Heart left ventricle (tissue), 16 donors: ENCODE data around the gene EFEMP2. TPM values are rescaled to one million over a fixed set of nuclear protein-coding genes. Genes with fewer than 3 reads are reported as not detected.

Source experiments
- ATAC-seq, 4 donors: fragments of 200-7000 bp; cut with Tn5 transposase; one replicate each; pipeline ENCODE4 v1.9.1; 2020 to 2022; ENCODE audit warnings: moderate library complexity in 4 of 4, mild to moderate bottlenecking in 3 of 4, moderate number of reproducible peaks in 1 of 4
- DNase-seq, 5 donors: peaks; one replicate each; pipeline ENCODE4 v3.0.0-alpha.2; 2020
- H3K27ac ChIP-seq, 12 donors: fragments of 200-600 bp; sonication (generic) in 4 of 12; one replicate each; pipeline versions ENCODE4 v1.5.0 to v1.8.0; 2016 to 2022; ENCODE audit warnings: mild to moderate bottlenecking in 2 of 12
- H3K27me3 ChIP-seq, 9 donors: fragments of 200-600 bp; sonication (generic) in 2 of 9; one replicate each; pipeline versions ENCODE4 v1.5.1 to v1.8.0; 2016 to 2022; ENCODE audit warnings: mild to moderate bottlenecking in 3 of 9
- H3K36me3 ChIP-seq, 9 donors: fragments of 200-600 bp; sonication (generic) in 2 of 9; one replicate each; pipeline versions ENCODE4 v1.5.0 to v1.8.0; 2018 to 2022; ENCODE audit warnings: mild to moderate bottlenecking in 2 of 9
- H3K4me1 ChIP-seq, 12 donors: fragments of 200-600 bp; sonication (generic) in 4 of 12; one replicate each; pipeline versions ENCODE4 v1.5.0 to v1.8.0; 2016 to 2022; ENCODE audit warnings: mild to moderate bottlenecking in 3 of 12
- H3K4me3 ChIP-seq, 12 donors: fragments of 200-600 bp; sonication (generic) in 4 of 12; one replicate each; pipeline versions ENCODE4 v1.5.0 to v1.8.0; 2017 to 2022; ENCODE audit warnings: mild to moderate bottlenecking in 9 of 12, moderate library complexity in 4 of 12
- H3K9me3 ChIP-seq, 12 donors: fragments of 200-600 bp; sonication (generic) in 4 of 12; one replicate each; pipeline versions ENCODE4 v1.5.0 to v1.8.0; 2016 to 2022; ENCODE audit warnings: mild to moderate bottlenecking in 1 of 12
- POLR2A ChIP-seq, 2 donors: fragments of 450-650 bp; IDR thresholded peaks; one replicate each; pipeline ENCODE4 v1.6.1; 2017; ENCODE audit warnings: antibody characterized with exemption in 2 of 2, mild to moderate bottlenecking in 2 of 2, moderate library complexity in 2 of 2
- WGBS, 4 donors: extraction: QIAGEN DNeasy Blood & Tissue Kit in 2 of 4; methylation state at CpG; one replicate each; pipeline versions ENCODE4 v1.1.5 to v1.1.7; 2013 to 2018; 5-methylcytosine and 5-hydroxymethylcytosine counted together
- intact Hi-C, 10 donors: fragments of 100-400 bp; cut with DNase I; formaldehyde crosslinking; loops; one replicate each; pipeline versions ENCODE4 v1.11.1 to v1.14.2; 2022
- polyA plus RNA-seq, 2 donors: library from polyadenylated mRNA; stranded (reverse); fragments of 200-250 nt; gene quantifications; one replicate each; pipeline ENCODE4 v1.2.3, GENCODE V29; 2013
- total RNA-seq, 9 donors: library from RNA; depleted of rRNA in 2 of 9; stranded (reverse); fragments of >200 nt in 2 of 9; fragmentation: NEBNext Ultra II Directional in 3 of 9; extraction: Animal tissue kit (Norgen Biotek cat#: 25700) in 3 of 9; gene quantifications; one replicate each; pipeline versions ENCODE4 v1.1.0 to v1.2.4, GENCODE V29; 2016 to 2023
- TF ChIP-seq, protein P1 (sequence below), 12 donors: fragments of 200-600 bp; sonication (generic) in 4 of 12; IDR thresholded peaks; one replicate each; pipeline versions ENCODE4 v1.5.0 to v1.8.0; 2018 to 2022; ENCODE audit warnings: antibody characterized with exemption in 12 of 12, mild to moderate bottlenecking in 5 of 12
- donor health status: ischemic (EF 13 %, LVEDD 7.1; RV severe dilation, severe dysfunction).
- donor health status: healthy with polysubstance abuse.
- donor health status: DM: no; HTN: yes; CAD: no.
- donor health status: DM: no; HTN: no; CAD: no.
- donor health status: ischemic (EF 25% LVEDD 6.9; RV normal size, moderate dysfunction).
- donor health status: ischemic (EF 25% LVEDD 5.7; RV mildly dilated, moderate dysfunction).
- donor health status: healthy.
- donor health status: DM: yes; HTN: yes; CAD: no.
- donor health status: ischemic (EF 35%, LVEDD 5.7; RV mildly dilated, moderate dysfunction).
- donor health status: nonischemic (EF 11% LVEDD 7.7; RV severe dilation, severe dysfunction).
- donor health status: DM: yes; HTN: yes; CAD: no.
- donor health status: PGD.
- donor health status: ischemic (EF 29% LVEDD 5.4; RV normal size, mild dysfunction).
- donor health status: nonischemic (EF 23%, LVEDD 6.1; RV moderate dilation, normal function).

Gene EFEMP2
- total and polyA plus RNA-seq, 11 donors, result 43.6 to 123 (median 88.4) TPM

DNA sequence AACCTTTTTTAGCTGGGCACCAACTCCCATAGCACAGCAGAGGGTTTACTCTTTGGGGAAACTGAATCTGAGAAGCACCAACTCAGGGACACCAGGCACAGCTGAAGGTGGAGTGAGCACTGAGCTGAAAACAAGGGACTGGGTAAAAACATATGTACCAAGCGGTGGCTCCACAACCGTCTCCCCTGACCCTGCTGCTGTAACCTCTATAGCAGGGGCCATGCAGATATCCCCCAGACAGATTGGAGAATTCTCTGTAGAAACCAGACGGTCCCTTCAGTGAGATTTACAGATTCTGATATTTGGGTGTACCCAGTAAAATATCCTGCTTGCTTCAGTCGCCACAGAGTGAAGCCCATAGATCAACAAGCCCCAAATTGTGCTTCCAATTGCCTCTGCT lies 43.1 kb downstream of the EFEMP2 start:
- no peak overlapping the region for H3K27ac ChIP-seq
- H3K4me1 ChIP-seq, result peaks cover 0 to 15% (median 7%) of the 10 kb centered on the region in 12 donors
- intact Hi-C loops, result no loop called here
- TF ChIP-seq, protein P1, sequence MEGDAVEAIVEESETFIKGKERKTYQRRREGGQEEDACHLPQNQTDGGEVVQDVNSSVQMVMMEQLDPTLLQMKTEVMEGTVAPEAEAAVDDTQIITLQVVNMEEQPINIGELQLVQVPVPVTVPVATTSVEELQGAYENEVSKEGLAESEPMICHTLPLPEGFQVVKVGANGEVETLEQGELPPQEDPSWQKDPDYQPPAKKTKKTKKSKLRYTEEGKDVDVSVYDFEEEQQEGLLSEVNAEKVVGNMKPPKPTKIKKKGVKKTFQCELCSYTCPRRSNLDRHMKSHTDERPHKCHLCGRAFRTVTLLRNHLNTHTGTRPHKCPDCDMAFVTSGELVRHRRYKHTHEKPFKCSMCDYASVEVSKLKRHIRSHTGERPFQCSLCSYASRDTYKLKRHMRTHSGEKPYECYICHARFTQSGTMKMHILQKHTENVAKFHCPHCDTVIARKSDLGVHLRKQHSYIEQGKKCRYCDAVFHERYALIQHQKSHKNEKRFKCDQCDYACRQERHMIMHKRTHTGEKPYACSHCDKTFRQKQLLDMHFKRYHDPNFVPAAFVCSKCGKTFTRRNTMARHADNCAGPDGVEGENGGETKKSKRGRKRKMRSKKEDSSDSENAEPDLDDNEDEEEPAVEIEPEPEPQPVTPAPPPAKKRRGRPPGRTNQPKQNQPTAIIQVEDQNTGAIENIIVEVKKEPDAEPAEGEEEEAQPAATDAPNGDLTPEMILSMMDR (IDR thresholded peaks at IDR 0.05), result no peak
- no peak for TF ChIP-seq POLR2A (IDR thresholded peaks at IDR 0.05)
- H3K9me3 ChIP-seq, result no peaks in the 10 kb centered on the region
- WGBS, 4 donors, result 48 to 63% (median 55%) methylated on average over 4 of the region's 4 CpGs
- no peak overlapping the region for H3K4me3 ChIP-seq
- ATAC-seq (no peak), DNase-seq (no peak)
- no peaks in the 10 kb centered on the region for H3K27me3 ChIP-seq
- H3K36me3 ChIP-seq, result no peaks in the 10 kb centered on the region

DNA sequence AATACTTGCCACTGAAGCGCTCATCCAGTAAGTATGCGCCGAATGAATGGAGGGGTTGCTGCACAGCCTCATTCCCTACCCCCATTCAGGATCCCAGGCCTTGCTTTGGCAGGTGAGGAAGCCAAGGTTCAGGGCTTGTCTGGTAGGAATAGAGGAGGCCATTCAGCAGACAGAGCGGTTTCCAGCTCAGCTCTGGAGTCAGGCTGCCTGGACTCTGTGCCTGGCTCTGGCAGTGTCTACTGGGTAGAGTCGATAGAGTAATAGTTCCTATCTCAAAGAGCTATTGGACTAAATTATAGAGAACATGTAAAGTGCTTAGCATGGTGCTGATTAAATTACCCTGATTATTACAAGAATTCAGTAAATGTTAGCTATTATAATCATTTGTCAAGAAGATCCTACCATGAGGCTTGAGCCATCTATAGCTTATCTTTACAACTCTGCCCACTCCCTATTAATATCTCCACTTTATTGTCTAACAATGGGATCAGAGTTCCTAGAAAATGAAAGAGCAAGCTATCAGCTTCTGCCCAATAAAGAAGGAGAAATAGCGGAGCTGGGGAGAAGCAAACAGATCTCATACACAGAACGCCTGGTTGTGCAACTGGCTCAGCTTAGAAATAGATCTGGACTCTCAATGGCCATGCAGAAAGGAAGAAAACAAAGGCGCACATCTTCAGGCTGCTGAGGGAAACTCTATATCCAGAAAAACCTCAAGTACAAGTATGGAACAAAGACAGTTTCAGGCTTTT lies 45.4 kb downstream of the EFEMP2 start:
- WGBS, 4 donors, result 87 to 90% (median 89%) methylated on average over 8 of the region's 8 CpGs
- no peak for DNase-seq

DNA sequence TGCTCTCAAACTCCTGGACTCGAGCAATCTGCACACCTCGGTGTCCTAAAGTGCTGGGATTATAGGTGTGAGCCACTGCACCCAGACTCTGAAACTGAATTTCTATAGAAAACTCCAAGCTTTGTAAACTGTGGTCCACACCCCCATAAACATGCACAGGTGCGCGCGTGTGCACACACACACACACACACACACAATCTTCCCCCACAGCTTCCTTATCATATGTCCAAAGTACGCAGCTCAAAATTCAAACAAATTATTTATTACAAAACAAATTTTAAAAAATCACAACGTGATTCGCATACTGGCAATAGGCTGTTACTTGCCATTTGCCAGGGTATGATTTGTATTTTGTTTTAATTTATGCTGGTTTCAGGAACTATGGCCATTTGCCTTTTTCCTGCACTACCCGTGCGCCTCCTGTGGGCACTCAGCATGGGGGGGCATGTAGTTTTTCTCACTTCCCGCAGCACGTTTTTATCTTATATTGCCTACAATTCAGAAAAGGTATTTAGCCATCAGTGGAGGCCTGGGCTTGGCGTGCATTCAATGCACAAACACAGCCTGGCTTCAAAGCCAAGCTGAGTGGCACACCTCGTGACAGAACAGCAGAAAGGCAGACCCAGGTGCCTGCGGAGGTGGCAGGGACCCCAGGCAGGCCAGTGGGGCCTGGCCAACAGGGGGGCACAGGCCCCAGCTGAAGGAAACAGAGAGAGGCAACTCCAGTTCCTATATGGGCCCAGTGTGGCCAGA lies 49.6 kb downstream of the EFEMP2 start:
- Histone ChIP-seq H3K4me3 (no peak overlapping the region), H3K36me3 (no peaks in the 10 kb centered on the region), H3K27ac (no peak overlapping the region), H3K4me1 (peaks cover 0 to 3% (median 0%) of the 10 kb centered on the region in 12 donors), H3K27me3 (no peaks in the 10 kb centered on the region), H3K9me3 (no peaks in the 10 kb centered on the region)
- intact Hi-C loops, result loop anchor here in 1 of 10 donors (5.0 kb wide), 1 partner anchor 121 kb away; no protein-coding TSS in a partner anchor
- ATAC-seq (no peak), DNase-seq (no peak)
- TF ChIP-seq POLR2A (IDR thresholded peaks at IDR 0.05), result no peak
- TF ChIP-seq, protein P1 (IDR thresholded peaks at IDR 0.05), result no peak
- WGBS, 4 donors, result 76 to 86% (median 85%) methylated on average over 15 of the region's 15 CpGs

More for the DNA sequence above, 45.4 kb downstream of the EFEMP2 start:
- intact Hi-C loops, result no loop called here
- H3K4me1 ChIP-seq, result no peaks in the 10 kb centered on the region
- no peaks in the 10 kb centered on the region for H3K9me3 ChIP-seq
- no peak overlapping the region for H3K27ac ChIP-seq
- TF ChIP-seq POLR2A (IDR thresholded peaks at IDR 0.05), result no peak
- TF ChIP-seq, protein P1 (IDR thresholded peaks at IDR 0.05), result no peak
- no peaks in the 10 kb centered on the region for H3K36me3 ChIP-seq
- H3K4me3 ChIP-seq, result no peak overlapping the region
- H3K27me3 ChIP-seq, result no peaks in the 10 kb centered on the region
- ATAC-seq, result no peak

DNA sequence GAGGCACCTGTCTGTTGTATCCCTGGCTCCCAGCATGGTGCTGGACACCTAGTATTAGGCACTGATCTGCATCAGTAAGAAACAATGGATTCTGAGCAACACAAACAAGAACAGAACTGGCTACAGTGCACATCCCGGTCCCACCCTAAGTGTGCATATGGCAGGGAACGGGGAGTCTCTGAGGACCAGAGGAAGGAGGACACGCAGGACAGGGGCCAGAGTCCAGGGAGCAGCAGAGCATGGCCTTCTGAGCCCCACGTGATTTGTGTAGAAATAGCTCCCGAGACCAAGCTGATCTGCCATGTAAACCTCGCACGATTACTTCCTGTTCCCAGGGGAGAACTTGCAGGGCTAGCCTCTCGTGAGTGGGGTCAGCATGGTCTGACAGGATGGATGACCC lies 51.5 kb downstream of the EFEMP2 start:
- Histone ChIP-seq H3K9me3 (no peaks in the 10 kb centered on the region), H3K36me3 (no peaks in the 10 kb centered on the region), H3K27me3 (no peaks in the 10 kb centered on the region), H3K4me3 (no peak overlapping the region), H3K4me1 (peaks cover 0 to 10% (median 5%) of the 10 kb centered on the region in 12 donors), H3K27ac (no peak overlapping the region)
- WGBS, 4 donors, result 55 to 64% (median 58%) methylated on average over 8 of the region's 8 CpGs
- ATAC-seq (no peak), DNase-seq (no peak)
- intact Hi-C loops, result loop anchor here in 1 of 10 donors (5.0 kb wide), 1 partner anchor 119 kb away; no protein-coding TSS in a partner anchor
- TF ChIP-seq POLR2A (IDR thresholded peaks at IDR 0.05), result no peak
- TF ChIP-seq, protein P1 (IDR thresholded peaks at IDR 0.05), result no peak
